ENCODE data around the gene ABHD12B.

- TF ChIP-seq CTCF (IDR thresholded peaks at IDR 0.05; ENCODE audit: low read length) (no peak), EZH2 (IDR thresholded peaks at IDR 0.05; ENCODE audit: borderline replicate concordance, low read length) (no peak)
Observed at GRCh38 chr14:50853891-50854290, 18.0 kb upstream of the ABHD12B start.
